A549 treated with Mapracorat at 1 μM for 4 hours (cell line): Measurements from ENCODE around the gene MEIG1. TPM values are rescaled to one million over a fixed set of nuclear protein-coding genes. Genes with fewer than 3 reads are reported as not detected.

Experiments
- total RNA-seq: library from RNA; stranded (reverse); fragments of 200-300 nt; extraction: Qiagen RNA extraction; gene quantifications from 5 replicates; pipeline ENCODE4 v1.2.3, GENCODE V29; 2022

The MEIG1 gene
- 0.48 to 1.2 TPM (median 0.80 TPM) in 5 replicates for total RNA-seq

GRCh38 chr10:14959221-14960057 is at the start of gene MEIG1:
Gene MEIG1, plus strand, starts transcription at chr10:14959388. Its CDS starts 7,081 bp downstream, at chr10:14966469.

GRCh38 chr10:14954001-14954770 is 5.0 kb upstream of the MEIG1 start, which contains the start of gene DCLRE1C:
Gene DCLRE1C, minus strand, starts transcription at chr10:14954096. Its CDS starts 86 bp downstream, at chr10:14954010.

Other genes starting within 250 kb of the MEIG1 start
- 91.6 to 120 TPM (median 118 TPM) in 5 replicates for gene FAM107B, start 184.5 kb upstream of the MEIG1 start, total RNA-seq
- gene CDNF, start 121.4 kb upstream of the MEIG1 start, total RNA-seq, result 1.1 to 1.4 TPM (median 1.3 TPM) in 5 replicates
- 40.5 to 44.0 TPM (median 43.1 TPM) in 5 replicates for gene HSPA14, start 121.1 kb upstream of the MEIG1 start, total RNA-seq
- gene MSANTD7, start 121.1 kb upstream of the MEIG1 start, total RNA-seq, result 10.8 to 12.2 TPM (median 11.4 TPM) in 5 replicates
- gene SUV39H2, start 80.5 kb upstream of the MEIG1 start, total RNA-seq, result 17.0 to 21.4 TPM (median 19.0 TPM) in 5 replicates
- gene DCLRE1C, start 5.3 kb upstream of the MEIG1 start, total RNA-seq, result 3.7 to 8.1 TPM (median 5.3 TPM) in 5 replicates
- gene OLAH, start 84.6 kb downstream of the MEIG1 start, total RNA-seq, result 0.39 to 1.0 TPM (median 0.51 TPM) in 5 replicates
- gene ACBD7, start 129.4 kb downstream of the MEIG1 start, total RNA-seq, result 0.81 to 1.3 TPM (median 0.95 TPM) in 5 replicates
- 32.8 to 36.5 TPM (median 35.0 TPM) in 5 replicates for gene RPP38, start 138.0 kb downstream of the MEIG1 start, total RNA-seq
- gene NMT2, start 209.3 kb downstream of the MEIG1 start, total RNA-seq, result 21.2 to 26.3 TPM (median 22.7 TPM) in 5 replicates